ENCODE results near the gene PPP4C. TPM values are rescaled to one million over a fixed set of nuclear protein-coding genes. Genes with fewer than 3 reads are reported as not detected.
A peak's percentile ranks its signal among the peaks of the same experiment; 100 is the strongest.
"Not testable (repeated sequence)": the region's sequence is repeated elsewhere in the genome, so short reads cannot be mapped to it uniquely, and the experiment has no call there.

Gene PPP4C
- total RNA-seq, 1 donor from 2014 or later = 72.4 TPM

- DNase-seq = not testable (repeated sequence)
These were observed 49.9 kb downstream of the PPP4C start for GRCh38 chr16:30125690-30126089.

- no peak for DNase-seq
These were observed 52.2 kb downstream of the PPP4C start for GRCh38 chr16:30127993-30128392.

- peak; percentile 77 for DNase-seq
These were observed 56.2 kb downstream of the PPP4C start for GRCh38 chr16:30131869-30132475.

GRCh38 chr16:30132591-30132990 lies 56.8 kb downstream of the PPP4C start:
- no peak for DNase-seq

Other genes starting within 250 kb of the PPP4C start
- gene CDIPT, start 212.8 kb upstream of the PPP4C start, total RNA-seq = 47.5 TPM
- 4.7 TPM for gene SEZ6L2, start 176.4 kb upstream of the PPP4C start, total RNA-seq
- gene ASPHD1, start 175.5 kb upstream of the PPP4C start, total RNA-seq = 1.6 TPM
- 8.7 TPM for gene KCTD13, start 149.8 kb upstream of the PPP4C start, total RNA-seq
- gene TMEM219, start 113.9 kb upstream of the PPP4C start, total RNA-seq = 28.2 TPM
- 37.7 TPM for gene TAOK2, start 102.1 kb upstream of the PPP4C start, total RNA-seq
- gene HIRIP3, start 80.4 kb upstream of the PPP4C start, total RNA-seq = 13.1 TPM
- 38.1 TPM for gene INO80E, start 79.8 kb upstream of the PPP4C start, total RNA-seq
- 1.0 TPM for gene DOC2A, start 65.0 kb upstream of the PPP4C start, total RNA-seq
- gene C16orf92, start 52.8 kb upstream of the PPP4C start, total RNA-seq = not detected
- 0.82 TPM for gene TLCD3B, start 44.7 kb upstream of the PPP4C start, total RNA-seq
- 1,849 TPM for gene ALDOA, start 10.2 kb upstream of the PPP4C start, total RNA-seq
- 1.4 TPM for gene TBX6, start 15.9 kb downstream of the PPP4C start, total RNA-seq
- gene YPEL3, start 20.2 kb downstream of the PPP4C start, total RNA-seq = 10.4 TPM
- gene GDPD3, start 37.5 kb downstream of the PPP4C start, total RNA-seq = 3.3 TPM
- 18.0 TPM for gene MAPK3, start 47.2 kb downstream of the PPP4C start, total RNA-seq
- 14.8 TPM for gene CORO1A, start 107.6 kb downstream of the PPP4C start, total RNA-seq
- 40.7 TPM for gene BOLA2B, start 117.7 kb downstream of the PPP4C start, total RNA-seq
- gene SLX1A, start 117.9 kb downstream of the PPP4C start, total RNA-seq = 13.7 TPM
- gene SULT1A3, start 123.3 kb downstream of the PPP4C start, total RNA-seq = 5.8 TPM
- gene NPIPB13, start 172.5 kb downstream of the PPP4C start, total RNA-seq = 2.4 TPM

Data from tongue (tissue), 2 donors.